ENCODE data around the gene PTPRK. TPM values are rescaled to one million over a fixed set of nuclear protein-coding genes. Genes with fewer than 3 reads are reported as not detected.
"Not testable (repeated sequence)": the region's sequence is repeated elsewhere in the genome, so short reads cannot be mapped to it uniquely, and the experiment has no call there.

The PTPRK gene
- polyA plus RNA-seq, 4 donors, result 29.1 to 58.6 (median 50.2) TPM

- DNase-seq (ENCODE audit: low read depth in 4 of 4, low spot score in 3 of 4), result no peak
Observed at GRCh38 chr6:128492386-128492785, 28.0 kb downstream of the PTPRK start.

- no peak for DNase-seq (ENCODE audit: low read depth in 4 of 4, low spot score in 3 of 4)
Observed at GRCh38 chr6:128491610-128492206, 28.7 kb downstream of the PTPRK start.

GRCh38 chr6:128491100-128491581 is 29.3 kb downstream of the PTPRK start:
- DNase-seq (ENCODE audit: low read depth in 4 of 4, low spot score in 3 of 4), result no peak

GRCh38 chr6:128487746-128488145 is 32.7 kb downstream of the PTPRK start:
- no peak for DNase-seq (ENCODE audit: low read depth in 4 of 4, low spot score in 3 of 4)

- no peak for DNase-seq (ENCODE audit: low read depth in 4 of 4, low spot score in 3 of 4)
Observed at GRCh38 chr6:128487055-128487454, 33.3 kb downstream of the PTPRK start.

GRCh38 chr6:128486580-128486979 is 33.8 kb downstream of the PTPRK start:
- DNase-seq (ENCODE audit: low read depth in 4 of 4, low spot score in 3 of 4), result not testable (repeated sequence)

- DNase-seq (ENCODE audit: low read depth in 4 of 4, low spot score in 3 of 4), result no peak
Observed at GRCh38 chr6:128483472-128484135, 36.8 kb downstream of the PTPRK start.

GRCh38 chr6:128482642-128483041 is 37.8 kb downstream of the PTPRK start:
- DNase-seq (ENCODE audit: low read depth in 4 of 4, low spot score in 3 of 4), result no peak

GRCh38 chr6:128479991-128480390 is 40.4 kb downstream of the PTPRK start:
- no peak for DNase-seq (ENCODE audit: low read depth in 4 of 4, low spot score in 3 of 4)

GRCh38 chr6:128479048-128479666 is 41.2 kb downstream of the PTPRK start:
- DNase-seq (ENCODE audit: low read depth in 4 of 4, low spot score in 3 of 4), result no peak

GRCh38 chr6:128478230-128479047 is 42.0 kb downstream of the PTPRK start:
- no peak for DNase-seq (ENCODE audit: low read depth in 4 of 4, low spot score in 3 of 4)

- DNase-seq (ENCODE audit: low read depth in 4 of 4, low spot score in 3 of 4), result no peak
Observed at GRCh38 chr6:128474933-128475332, 45.5 kb downstream of the PTPRK start.

- DNase-seq (ENCODE audit: low read depth in 4 of 4, low spot score in 3 of 4), result no peak
Observed at GRCh38 chr6:128474481-128474880, 45.9 kb downstream of the PTPRK start.

GRCh38 chr6:128471907-128472306 is 48.5 kb downstream of the PTPRK start:
- no peak for DNase-seq (ENCODE audit: low read depth in 4 of 4, low spot score in 3 of 4)

GRCh38 chr6:128465368-128466343 is 54.7 kb downstream of the PTPRK start:
- DNase-seq (ENCODE audit: low read depth in 4 of 4, low spot score in 3 of 4), result no peak

GRCh38 chr6:128464790-128465189 is 55.6 kb downstream of the PTPRK start:
- no peak for DNase-seq (ENCODE audit: low read depth in 4 of 4, low spot score in 3 of 4)

- DNase-seq (ENCODE audit: low read depth in 4 of 4, low spot score in 3 of 4), result no peak
Observed at GRCh38 chr6:128463942-128464341, 56.5 kb downstream of the PTPRK start.

GRCh38 chr6:128461501-128461900 is 58.9 kb downstream of the PTPRK start:
- DNase-seq (ENCODE audit: low read depth in 4 of 4, low spot score in 3 of 4), result no peak

GRCh38 chr6:128456510-128457230 is 63.7 kb downstream of the PTPRK start:
- no peak for DNase-seq (ENCODE audit: low read depth in 4 of 4, low spot score in 3 of 4)

Data from left renal pelvis (tissue), 4 donors.